ENCODE measurements around the gene CYS1. TPM values are rescaled to one million over a fixed set of nuclear protein-coding genes. Genes with fewer than 3 reads are reported as not detected.

The CYS1 gene
- polyA plus RNA-seq, 1 donor from 2014 or later, result not detected

DNA sequence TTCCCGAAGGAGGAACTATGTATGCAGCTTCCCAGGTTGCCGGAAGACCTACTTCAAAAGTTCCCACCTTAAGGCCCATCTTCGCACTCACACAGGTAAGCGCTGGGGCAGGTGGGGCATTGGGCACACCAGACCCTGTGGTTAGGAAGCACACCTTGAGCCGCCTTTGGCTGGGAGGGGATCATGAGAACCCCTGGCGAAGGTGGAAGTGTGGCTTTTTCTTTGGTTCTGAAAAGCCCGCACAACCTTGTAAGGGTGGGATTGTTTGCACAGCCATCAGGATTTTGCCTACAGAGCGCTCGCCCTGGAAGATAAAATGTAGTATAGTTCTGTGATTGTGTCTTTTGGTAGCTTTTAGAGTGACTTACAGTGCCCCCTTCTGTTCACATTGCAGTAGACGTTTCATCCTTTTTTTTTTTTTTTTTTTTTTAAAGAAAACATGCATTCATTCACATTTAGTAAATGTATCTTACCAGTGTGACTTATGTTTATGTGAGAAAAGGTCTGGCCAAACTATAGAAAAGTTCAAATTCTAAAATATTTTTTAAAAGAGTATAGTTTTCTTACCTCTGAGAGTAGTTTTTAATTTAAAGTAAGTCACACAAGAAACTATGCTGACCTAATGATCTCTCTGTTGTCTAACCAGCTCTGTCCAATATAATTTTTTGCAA lies 31.6 kb downstream of the CYS1 start:
- H3K36me3 ChIP-seq (ENCODE audit: insufficient read depth, low read length), result no peaks in the 10 kb centered on the region
- no peak overlapping the region for H3K4me3 ChIP-seq (ENCODE audit: low read length)
- no peak overlapping the region for H3K4me2 ChIP-seq (ENCODE audit: low read length)
- no peaks in the 10 kb centered on the region for H4K20me1 ChIP-seq (ENCODE audit: insufficient read depth)
- H3K9me3 ChIP-seq (ENCODE audit: low read length), result no peaks in the 10 kb centered on the region
- no peak overlapping the region for H3K9ac ChIP-seq (ENCODE audit: low read length)
- no peak overlapping the region for H3K27ac ChIP-seq (ENCODE audit: low read length)
- no peaks in the 10 kb centered on the region for H3F3A ChIP-seq (ENCODE audit: insufficient read depth, low read length, poor library complexity, severe bottlenecking)
- H3K79me2 ChIP-seq (replicated peaks; ENCODE audit: insufficient read depth, low read length), result no peaks in the 10 kb centered on the region
- TF ChIP-seq RAD21 (conservative IDR thresholded peaks at IDR 0.05) (peak; percentile 79), TAF1 (IDR thresholded peaks at IDR 0.05; ENCODE audit: low read depth) (no peak), SMC3 (conservative IDR thresholded peaks at IDR 0.05; ENCODE audit: poor library complexity) (peak; percentile 80), EP300 (conservative IDR thresholded peaks at IDR 0.05; ENCODE audit: poor library complexity, severe bottlenecking) (no peak), EZH2 (IDR thresholded peaks at IDR 0.05; ENCODE audit: borderline replicate concordance, insufficient read depth, low read length, poor library complexity, severe bottlenecking) (no peak), MXI1 (conservative IDR thresholded peaks at IDR 0.05; ENCODE audit: poor library complexity, severe bottlenecking) (no peak), POLR2AphosphoS5 (IDR thresholded peaks at IDR 0.05) (no peak)
- TF ChIP-seq, protein P1, sequence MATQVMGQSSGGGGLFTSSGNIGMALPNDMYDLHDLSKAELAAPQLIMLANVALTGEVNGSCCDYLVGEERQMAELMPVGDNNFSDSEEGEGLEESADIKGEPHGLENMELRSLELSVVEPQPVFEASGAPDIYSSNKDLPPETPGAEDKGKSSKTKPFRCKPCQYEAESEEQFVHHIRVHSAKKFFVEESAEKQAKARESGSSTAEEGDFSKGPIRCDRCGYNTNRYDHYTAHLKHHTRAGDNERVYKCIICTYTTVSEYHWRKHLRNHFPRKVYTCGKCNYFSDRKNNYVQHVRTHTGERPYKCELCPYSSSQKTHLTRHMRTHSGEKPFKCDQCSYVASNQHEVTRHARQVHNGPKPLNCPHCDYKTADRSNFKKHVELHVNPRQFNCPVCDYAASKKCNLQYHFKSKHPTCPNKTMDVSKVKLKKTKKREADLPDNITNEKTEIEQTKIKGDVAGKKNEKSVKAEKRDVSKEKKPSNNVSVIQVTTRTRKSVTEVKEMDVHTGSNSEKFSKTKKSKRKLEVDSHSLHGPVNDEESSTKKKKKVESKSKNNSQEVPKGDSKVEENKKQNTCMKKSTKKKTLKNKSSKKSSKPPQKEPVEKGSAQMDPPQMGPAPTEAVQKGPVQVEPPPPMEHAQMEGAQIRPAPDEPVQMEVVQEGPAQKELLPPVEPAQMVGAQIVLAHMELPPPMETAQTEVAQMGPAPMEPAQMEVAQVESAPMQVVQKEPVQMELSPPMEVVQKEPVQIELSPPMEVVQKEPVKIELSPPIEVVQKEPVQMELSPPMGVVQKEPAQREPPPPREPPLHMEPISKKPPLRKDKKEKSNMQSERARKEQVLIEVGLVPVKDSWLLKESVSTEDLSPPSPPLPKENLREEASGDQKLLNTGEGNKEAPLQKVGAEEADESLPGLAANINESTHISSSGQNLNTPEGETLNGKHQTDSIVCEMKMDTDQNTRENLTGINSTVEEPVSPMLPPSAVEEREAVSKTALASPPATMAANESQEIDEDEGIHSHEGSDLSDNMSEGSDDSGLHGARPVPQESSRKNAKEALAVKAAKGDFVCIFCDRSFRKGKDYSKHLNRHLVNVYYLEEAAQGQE (IDR thresholded peaks at IDR 0.05; ENCODE audit: borderline replicate concordance), result no peak
- TF ChIP-seq, protein P2, sequence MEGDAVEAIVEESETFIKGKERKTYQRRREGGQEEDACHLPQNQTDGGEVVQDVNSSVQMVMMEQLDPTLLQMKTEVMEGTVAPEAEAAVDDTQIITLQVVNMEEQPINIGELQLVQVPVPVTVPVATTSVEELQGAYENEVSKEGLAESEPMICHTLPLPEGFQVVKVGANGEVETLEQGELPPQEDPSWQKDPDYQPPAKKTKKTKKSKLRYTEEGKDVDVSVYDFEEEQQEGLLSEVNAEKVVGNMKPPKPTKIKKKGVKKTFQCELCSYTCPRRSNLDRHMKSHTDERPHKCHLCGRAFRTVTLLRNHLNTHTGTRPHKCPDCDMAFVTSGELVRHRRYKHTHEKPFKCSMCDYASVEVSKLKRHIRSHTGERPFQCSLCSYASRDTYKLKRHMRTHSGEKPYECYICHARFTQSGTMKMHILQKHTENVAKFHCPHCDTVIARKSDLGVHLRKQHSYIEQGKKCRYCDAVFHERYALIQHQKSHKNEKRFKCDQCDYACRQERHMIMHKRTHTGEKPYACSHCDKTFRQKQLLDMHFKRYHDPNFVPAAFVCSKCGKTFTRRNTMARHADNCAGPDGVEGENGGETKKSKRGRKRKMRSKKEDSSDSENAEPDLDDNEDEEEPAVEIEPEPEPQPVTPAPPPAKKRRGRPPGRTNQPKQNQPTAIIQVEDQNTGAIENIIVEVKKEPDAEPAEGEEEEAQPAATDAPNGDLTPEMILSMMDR (IDR thresholded peaks at IDR 0.05; ENCODE audit: poor library complexity, severe bottlenecking), result peak; percentile 81
- H3K27me3 ChIP-seq (ENCODE audit: insufficient read depth, low read depth, low read length), result no peaks in the 10 kb centered on the region
- H2AFZ ChIP-seq (ENCODE audit: low read depth, low read length), result no peak overlapping the region
- H3K9me2 ChIP-seq (ENCODE audit: insufficient read depth, low read length), result no peaks in the 10 kb centered on the region

DNA sequence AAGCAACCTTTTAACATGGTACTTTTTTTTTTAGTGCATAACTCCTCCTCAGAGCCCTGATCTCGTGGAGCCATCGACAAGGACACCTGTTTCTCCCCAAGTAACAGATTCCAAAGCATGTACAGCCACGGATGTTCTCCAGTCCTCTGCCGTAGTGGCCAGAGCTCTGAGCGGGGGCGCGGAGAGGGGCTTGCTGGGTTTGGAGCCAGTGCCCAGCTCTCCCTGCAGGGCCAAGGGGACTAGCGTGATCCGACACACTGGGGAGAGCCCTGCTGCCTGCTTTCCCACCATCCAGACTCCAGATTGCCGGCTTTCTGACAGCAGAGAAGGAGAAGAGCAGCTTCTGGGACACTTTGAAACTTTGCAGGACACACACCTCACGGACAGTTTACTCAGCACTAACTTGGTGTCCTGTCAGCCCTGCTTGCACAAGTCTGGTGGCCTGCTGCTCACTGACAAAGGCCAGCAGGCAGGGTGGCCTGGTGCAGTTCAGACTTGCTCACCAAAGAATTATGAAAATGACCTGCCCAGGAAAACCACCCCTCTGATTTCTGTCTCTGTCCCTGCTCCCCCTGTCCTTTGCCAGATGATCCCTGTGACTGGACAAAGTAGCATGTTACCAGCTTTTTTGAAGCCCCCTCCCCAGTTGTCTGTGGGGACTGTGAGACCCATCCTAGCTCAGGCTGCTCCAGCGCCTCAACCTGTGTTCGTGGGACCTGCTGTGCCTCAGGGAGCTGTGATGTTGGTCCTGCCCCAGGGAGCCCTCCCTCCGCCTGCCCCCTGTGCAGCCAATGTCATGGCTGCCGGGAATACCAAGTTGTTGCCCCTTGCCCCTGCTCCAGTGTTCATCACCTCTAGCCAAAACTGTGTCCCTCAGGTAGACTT lies 32.4 kb downstream of the CYS1 start:
- no peaks in the 10 kb centered on the region for H3K9me2 ChIP-seq (ENCODE audit: insufficient read depth, low read length)
- no peaks in the 10 kb centered on the region for H3K36me3 ChIP-seq (ENCODE audit: insufficient read depth, low read length)
- no peaks in the 10 kb centered on the region for H4K20me1 ChIP-seq (ENCODE audit: insufficient read depth)
- H3K9me3 ChIP-seq (ENCODE audit: low read length), result no peaks in the 10 kb centered on the region
- no peak overlapping the region for H3K9ac ChIP-seq (ENCODE audit: low read length)
- no peaks in the 10 kb centered on the region for H3K79me2 ChIP-seq (replicated peaks; ENCODE audit: insufficient read depth, low read length)
- TF ChIP-seq RAD21 (conservative IDR thresholded peaks at IDR 0.05), result no peak
- H3K27me3 ChIP-seq (ENCODE audit: insufficient read depth, low read depth, low read length), result no peaks in the 10 kb centered on the region
- no peak overlapping the region for H3K4me2 ChIP-seq (ENCODE audit: low read length)
- H3K4me3 ChIP-seq (ENCODE audit: low read length), result no peak overlapping the region
- no peaks in the 10 kb centered on the region for H3F3A ChIP-seq (ENCODE audit: insufficient read depth, low read length, poor library complexity, severe bottlenecking)
- no peak overlapping the region for H2AFZ ChIP-seq (ENCODE audit: low read depth, low read length)
- no peak overlapping the region for H3K27ac ChIP-seq (ENCODE audit: low read length)

Measured in neural cell (in vitro differentiated cells).